Neutrophil (primary cell): ENCODE results near the gene LARGE1.

Experiments used
- H3K27ac ChIP-seq: fragments of 200-600 bp; sonication (generic); 2 replicates; pipeline ENCODE4 v1.5.1; 2016; ENCODE audit warnings: mild to moderate bottlenecking, moderate library complexity
- H3K27me3 ChIP-seq: fragments of 200-600 bp; sonication (generic); 2 replicates; pipeline ENCODE4 v1.6.0; 2016; ENCODE audit warnings: mild to moderate bottlenecking
- H3K36me3 ChIP-seq: fragments of 200-600 bp; sonication (generic); 2 replicates; pipeline ENCODE4 v1.5.1; 2017
- H3K4me1 ChIP-seq, 2 experiments: fragments of 200-600 bp in 1 of 2; sonication (generic) in 1 of 2; 1 replicate in 1 of 2; 2 replicates in 1 of 2; pipeline versions ENCODE4 v1.5.1 to v1.6.1; 2013 to 2016; ENCODE audit warnings: low read depth in 1 of 2, low read length in 1 of 2, mild to moderate bottlenecking in 1 of 2, moderate library complexity in 1 of 2; ENCODE audit not compliant: control insufficient read depth in 1 of 2, insufficient read depth in 1 of 2
- H3K4me3 ChIP-seq, 2 experiments: fragments of 200-600 bp in 1 of 2; sonication (generic) in 1 of 2; 1 replicate in 1 of 2; 2 replicates in 1 of 2; pipeline ENCODE4 v1.5.1; 2013 to 2016; ENCODE audit warnings: low read depth in 1 of 2, low read length in 1 of 2, mild to moderate bottlenecking in 1 of 2, moderate library complexity in 1 of 2
- H3K9me3 ChIP-seq: fragments of 200-600 bp; sonication (generic); 2 replicates; pipeline ENCODE4 v1.5.1; 2016
- CTCF ChIP-seq: fragments of 200-600 bp; sonication (generic); IDR thresholded peaks from 2 replicates; pipeline ENCODE4 v1.5.1; 2016; ENCODE audit warnings: antibody characterized with exemption

The LARGE1 gene

GRCh38 chr22:33302049-33302545 is 618.2 kb downstream of the LARGE1 start:
- H3K36me3 ChIP-seq = no peaks in the 10 kb centered on the region
- H3K27me3 ChIP-seq = no peaks in the 10 kb centered on the region
- no peaks in the 10 kb centered on the region for H3K4me1 ChIP-seq
- no peak overlapping the region for H3K4me3 ChIP-seq
- TF ChIP-seq CTCF = no peak
- H3K9me3 ChIP-seq = no peaks in the 10 kb centered on the region
- H3K27ac ChIP-seq = no peak overlapping the region

GRCh38 chr22:33300165-33300564 is 620.1 kb downstream of the LARGE1 start:
- Histone ChIP-seq H3K4me1 (no peaks in the 10 kb centered on the region), H3K27me3 (no peaks in the 10 kb centered on the region), H3K27ac (no peak overlapping the region), H3K36me3 (no peaks in the 10 kb centered on the region), H3K4me3 (no peak overlapping the region), H3K9me3 (no peaks in the 10 kb centered on the region)
- TF ChIP-seq CTCF = no peak

- H3K4me3 ChIP-seq = no peak overlapping the region
- H3K9me3 ChIP-seq = no peaks in the 10 kb centered on the region
- H3K4me1 ChIP-seq = no peaks in the 10 kb centered on the region
- no peaks in the 10 kb centered on the region for H3K36me3 ChIP-seq
- H3K27me3 ChIP-seq = no peaks in the 10 kb centered on the region
- no peak overlapping the region for H3K27ac ChIP-seq
- TF ChIP-seq CTCF = no peak
These were observed 620.9 kb downstream of the LARGE1 start for GRCh38 chr22:33299245-33299956.

- no peaks in the 10 kb centered on the region for H3K4me1 ChIP-seq
- H3K4me3 ChIP-seq = no peak overlapping the region
- H3K27ac ChIP-seq = no peak overlapping the region
- H3K36me3 ChIP-seq = no peaks in the 10 kb centered on the region
- no peaks in the 10 kb centered on the region for H3K27me3 ChIP-seq
- no peaks in the 10 kb centered on the region for H3K9me3 ChIP-seq
- TF ChIP-seq CTCF = no peak
These were observed 623.3 kb downstream of the LARGE1 start for GRCh38 chr22:33296941-33297340.

- Histone ChIP-seq H3K27ac (no peak overlapping the region), H3K4me3 (no peak overlapping the region), H3K4me1 (no peaks in the 10 kb centered on the region), H3K27me3 (no peaks in the 10 kb centered on the region), H3K36me3 (no peaks in the 10 kb centered on the region), H3K9me3 (no peaks in the 10 kb centered on the region)
- TF ChIP-seq CTCF = no peak
These were observed 632.2 kb downstream of the LARGE1 start for GRCh38 chr22:33288078-33288477.
